Left hindlimb (tissue), 1 donor: Measurements from ENCODE around the gene RUFY3.
A peak's percentile ranks its signal among the peaks of the same experiment; 100 is the strongest.
"Not testable (repeated sequence)": the region's sequence is repeated elsewhere in the genome, so short reads cannot be mapped to it uniquely, and the experiment has no call there.

Experiments used
- DNase-seq: peaks from one replicate; pipeline ENCODE4 v3.0.0-alpha.2; 2018

RUFY3 gene

DNA sequence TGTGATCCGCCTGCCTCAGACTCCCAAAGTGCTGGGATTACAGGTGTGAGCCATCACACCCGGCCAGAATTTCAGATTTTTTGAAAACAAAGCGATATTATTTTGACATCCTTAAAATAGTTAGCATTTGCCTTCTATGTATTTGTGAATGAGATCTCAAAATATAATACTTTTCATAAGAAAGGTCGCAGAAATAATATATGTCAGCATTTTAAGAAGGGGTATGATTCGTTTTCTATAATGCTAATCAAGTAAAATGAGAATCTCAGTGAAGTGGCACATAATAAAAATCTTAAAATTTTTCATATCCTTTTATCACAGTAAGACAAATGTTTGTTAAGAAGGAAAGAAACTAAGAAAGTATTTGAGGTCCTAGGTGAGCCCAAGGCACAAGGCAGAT is 65.7 kb downstream of the RUFY3 start:
- no peak for DNase-seq

- DNase-seq, result no peak
Measured at GRCh38 chr4:70788733-70789132, 67.0 kb downstream of the RUFY3 start.

GRCh38 chr4:70793626-70794025 is 71.9 kb downstream of the RUFY3 start:
- no peak for DNase-seq

- no peak for DNase-seq
Measured at GRCh38 chr4:70801265-70801809, 79.6 kb downstream of the RUFY3 start.

DNA sequence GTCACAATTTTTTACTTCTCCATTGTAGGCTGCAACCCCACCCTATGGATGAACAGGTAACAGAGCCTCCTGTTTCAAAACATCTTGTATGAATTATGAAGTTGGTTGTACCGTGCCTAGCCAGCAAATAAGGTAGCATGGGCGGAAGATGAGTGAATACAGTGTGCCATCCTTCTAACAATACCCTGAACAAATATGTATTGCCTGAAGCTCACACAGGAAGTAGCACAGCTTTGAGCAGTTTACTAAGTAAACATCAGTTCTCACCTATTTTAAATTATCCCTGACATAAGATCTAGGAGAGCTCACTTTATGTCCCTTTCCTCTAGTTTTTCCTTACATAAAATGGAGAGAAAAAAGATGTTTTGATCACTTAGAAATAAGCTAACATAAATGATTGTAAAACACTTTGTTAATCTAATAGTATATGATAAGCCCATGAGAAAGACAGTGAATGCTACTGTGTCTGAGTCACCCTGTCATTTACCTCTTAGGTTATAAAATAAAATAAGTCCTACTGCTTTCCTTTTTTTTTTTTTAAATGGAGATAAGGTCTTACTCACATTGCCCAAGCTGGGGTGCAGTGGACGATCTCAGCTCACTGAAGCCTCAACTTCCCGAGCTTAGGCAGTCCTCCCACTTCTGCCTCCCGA is 81.3 kb downstream of the RUFY3 start:
- DNase-seq, result no peak

- no peak for DNase-seq
Measured at GRCh38 chr4:70808151-70808550, 86.4 kb downstream of the RUFY3 start.

GRCh38 chr4:70815370-70815769 is 93.6 kb downstream of the RUFY3 start:
- no peak for DNase-seq

DNA sequence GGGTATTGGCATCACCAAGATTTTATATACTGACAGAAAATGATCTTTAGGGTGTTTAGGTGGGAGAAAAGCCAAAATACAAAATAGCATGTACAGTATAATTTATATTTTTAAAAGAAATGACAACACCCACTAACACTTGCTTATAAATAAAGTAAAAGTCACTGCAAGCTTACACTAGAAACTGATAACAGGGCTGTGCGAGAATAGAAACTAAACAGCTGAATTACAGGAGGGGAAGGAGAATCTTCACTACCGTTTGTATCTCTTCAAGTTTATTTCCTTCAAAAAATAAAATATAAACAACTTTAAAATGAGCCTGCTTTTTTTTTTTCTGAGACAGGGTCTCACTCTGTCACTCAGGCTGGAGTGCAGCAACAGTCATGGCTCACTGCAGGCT is 95.1 kb downstream of the RUFY3 start:
- no peak for DNase-seq

DNA sequence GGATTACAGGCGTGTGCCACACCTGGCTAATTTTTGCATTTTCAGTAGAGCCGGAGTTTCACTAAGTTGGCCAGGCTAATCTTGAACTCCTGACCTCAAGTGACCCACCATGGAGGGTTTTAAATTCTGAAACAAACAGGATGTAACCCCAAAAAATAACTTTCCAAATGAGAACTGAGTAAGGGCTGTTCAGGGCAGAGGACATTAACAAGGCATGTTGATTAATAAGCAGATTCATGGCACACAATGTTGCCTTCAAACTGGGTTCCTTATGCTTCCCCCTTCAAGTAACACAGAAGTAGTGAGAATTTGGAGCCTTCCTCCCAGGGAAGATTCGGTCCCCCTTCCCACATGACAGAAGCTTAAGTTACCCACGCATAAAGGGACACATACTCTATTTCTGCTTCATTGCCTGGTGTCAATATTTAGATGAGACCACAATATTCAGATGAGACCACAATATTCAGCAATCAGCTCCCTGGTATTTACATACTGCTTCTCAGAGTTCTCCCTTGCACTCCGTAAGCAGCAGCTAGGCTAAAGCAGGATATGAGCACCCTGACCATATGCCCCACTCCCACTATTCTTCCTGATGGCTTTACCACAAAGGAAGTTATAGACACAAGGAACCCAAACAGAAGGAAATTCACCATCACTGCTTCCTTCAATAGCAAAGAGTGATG is 96.5 kb downstream of the RUFY3 start:
- no peak for DNase-seq

DNA sequence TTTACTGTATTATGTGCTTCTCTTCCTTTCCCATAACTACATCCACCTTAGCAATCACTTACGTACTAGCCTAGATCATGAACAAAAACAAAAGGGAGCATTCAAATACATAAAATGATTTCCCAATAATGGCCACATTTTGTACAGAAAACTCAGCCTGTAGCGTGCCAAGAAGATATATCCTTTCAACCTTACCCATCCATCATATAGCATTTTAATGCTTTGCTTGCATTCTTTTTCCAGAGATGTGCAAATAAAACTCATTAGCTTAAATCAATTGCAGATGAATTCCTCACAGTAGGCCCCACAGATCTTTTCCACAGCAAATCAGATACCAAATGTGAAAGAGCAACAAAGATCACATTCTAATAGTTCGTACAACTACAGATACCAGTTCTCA is 97.2 kb downstream of the RUFY3 start:
- no peak for DNase-seq

- no peak for DNase-seq
Measured at GRCh38 chr4:70829015-70829414, 107.3 kb downstream of the RUFY3 start.

DNA sequence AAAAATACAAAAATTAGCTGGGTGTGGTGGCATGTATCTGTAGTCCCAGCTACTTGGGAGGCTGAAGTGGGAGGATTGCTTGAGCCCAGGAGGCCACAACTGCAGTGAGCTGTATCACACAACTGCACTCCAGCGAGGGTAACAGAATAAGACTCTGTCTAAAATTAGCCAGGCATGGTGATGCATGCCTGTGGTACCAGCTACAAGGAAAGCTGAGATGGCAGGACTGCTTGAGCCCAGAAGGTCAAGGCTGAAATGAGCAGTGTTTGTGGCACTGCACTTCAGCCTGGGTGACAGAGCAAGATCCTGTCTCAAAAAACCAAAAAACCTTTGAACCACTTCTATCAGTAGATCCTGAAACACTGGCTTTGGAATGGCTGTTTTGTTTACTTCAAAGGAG is 107.7 kb downstream of the RUFY3 start:
- DNase-seq, result no peak

DNA sequence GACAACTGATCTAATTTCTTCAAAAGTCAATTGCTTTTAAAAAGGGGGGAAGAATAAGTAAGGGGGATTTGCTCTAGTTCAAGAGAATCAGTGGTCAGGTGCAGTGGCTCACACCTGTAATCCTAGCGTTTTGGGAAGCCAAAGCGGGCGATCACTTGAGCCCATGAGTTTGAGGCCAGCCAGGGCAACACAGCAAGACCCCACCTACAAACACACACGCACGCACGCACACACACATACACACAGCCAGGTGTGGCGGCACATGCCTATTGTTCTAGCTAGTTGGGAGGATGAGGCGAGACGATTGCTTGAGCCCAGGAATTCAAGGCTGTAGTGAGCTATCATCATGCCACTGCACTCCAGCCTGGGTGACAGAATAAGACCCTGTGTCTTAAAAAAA is 108.3 kb downstream of the RUFY3 start:
- DNase-seq, result no peak

DNA sequence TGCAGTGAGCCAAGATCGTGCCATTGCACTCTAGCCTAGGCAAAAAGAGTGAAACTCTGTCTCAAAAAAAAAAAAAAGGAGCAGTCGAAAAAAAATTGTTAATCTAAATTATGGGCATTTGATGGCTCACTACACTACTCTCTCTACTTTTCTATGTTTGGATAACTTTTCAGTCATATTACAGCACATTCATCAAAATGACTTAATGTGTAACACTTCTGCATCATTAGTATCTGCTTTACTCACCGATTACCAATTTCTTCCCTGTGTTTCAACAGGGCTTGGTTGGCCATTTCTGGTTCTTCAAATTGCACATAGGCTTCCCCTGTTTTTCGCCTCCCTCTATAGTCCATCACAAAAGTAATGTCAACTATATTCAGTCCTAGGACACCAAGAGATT is 109.5 kb downstream of the RUFY3 start:
- no peak for DNase-seq

GRCh38 chr4:70833675-70834074 is 111.9 kb downstream of the RUFY3 start:
- no peak for DNase-seq

GRCh38 chr4:70836081-70836480 is 114.3 kb downstream of the RUFY3 start:
- no peak for DNase-seq

DNA sequence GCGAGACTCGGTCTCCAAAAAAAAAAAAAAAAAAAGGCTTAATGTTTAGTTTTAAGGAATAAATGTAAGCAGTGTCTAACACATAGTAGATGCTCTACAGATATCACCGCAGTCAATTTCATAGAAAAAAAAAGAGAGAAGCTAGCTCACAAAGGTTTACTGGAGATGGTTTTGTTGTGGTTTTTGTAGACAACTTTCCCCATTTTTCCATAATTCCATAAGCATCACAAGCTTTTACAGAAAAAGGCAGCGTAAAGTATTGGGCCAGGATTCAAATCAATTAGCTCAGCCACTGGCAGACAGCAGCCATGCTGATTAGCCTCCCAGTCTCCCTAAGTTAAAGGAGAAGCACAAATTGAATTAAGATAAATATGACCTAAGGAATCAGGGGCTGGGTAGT is 116.4 kb downstream of the RUFY3 start:
- DNase-seq, result no peak

- DNase-seq, result peak; percentile 75
Measured at GRCh38 chr4:70838666-70839588, 117.2 kb downstream of the RUFY3 start.

DNA sequence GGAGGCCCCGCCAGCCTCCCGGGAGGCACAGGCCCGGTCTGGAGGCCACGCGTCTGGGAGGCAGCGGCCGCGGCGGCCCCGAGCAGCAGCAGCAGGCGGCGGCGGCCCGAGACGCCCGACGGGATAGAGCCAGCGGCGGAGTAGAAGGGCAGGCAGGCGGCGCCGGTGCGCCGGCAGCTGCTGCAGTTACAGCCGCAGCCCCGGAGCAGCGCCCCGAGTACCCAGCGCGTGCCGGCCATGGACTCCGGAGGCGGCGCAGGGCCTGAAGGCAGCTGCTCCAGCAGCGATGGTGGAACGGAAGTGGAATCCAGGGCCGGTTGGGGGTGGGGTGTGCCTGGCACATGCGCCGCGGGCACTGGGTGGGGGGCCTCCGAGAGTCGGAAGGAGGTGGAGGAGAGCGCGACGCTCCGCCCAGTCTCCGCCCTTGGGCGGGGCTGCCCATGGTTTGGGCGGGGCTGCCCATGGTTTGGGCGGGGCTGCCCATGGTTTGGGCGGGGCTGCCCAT is 117.9 kb downstream of the RUFY3 start, which contains the start of gene GRSF1:
GRSF1 (minus strand) TSS at position 302 of the 505 bp plus-strand sequence; CDS start at position 239, 63 bp downstream.
- DNase-seq, result peak; percentile 95

DNA sequence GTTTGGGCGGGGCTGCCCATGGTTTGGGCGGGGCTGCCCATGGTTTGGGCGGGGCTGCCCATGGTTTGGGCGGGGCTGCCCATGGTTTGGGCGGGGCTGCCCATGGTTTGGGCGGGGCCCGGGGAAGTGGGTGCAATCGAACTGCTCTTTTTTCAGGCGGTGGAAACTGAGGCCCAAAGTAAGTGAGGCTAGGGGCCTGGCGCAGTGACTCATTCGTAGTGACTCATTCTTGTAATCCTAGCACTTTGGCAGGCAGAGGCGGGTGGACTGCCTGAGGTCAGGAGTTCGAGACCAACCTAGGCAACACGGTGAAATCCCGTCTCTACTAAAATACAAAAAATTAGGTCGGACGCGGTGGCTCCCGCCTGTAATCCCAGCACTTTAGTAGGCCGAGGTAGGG is 118.4 kb downstream of the RUFY3 start:
- peak; percentile 38 for DNase-seq

DNA sequence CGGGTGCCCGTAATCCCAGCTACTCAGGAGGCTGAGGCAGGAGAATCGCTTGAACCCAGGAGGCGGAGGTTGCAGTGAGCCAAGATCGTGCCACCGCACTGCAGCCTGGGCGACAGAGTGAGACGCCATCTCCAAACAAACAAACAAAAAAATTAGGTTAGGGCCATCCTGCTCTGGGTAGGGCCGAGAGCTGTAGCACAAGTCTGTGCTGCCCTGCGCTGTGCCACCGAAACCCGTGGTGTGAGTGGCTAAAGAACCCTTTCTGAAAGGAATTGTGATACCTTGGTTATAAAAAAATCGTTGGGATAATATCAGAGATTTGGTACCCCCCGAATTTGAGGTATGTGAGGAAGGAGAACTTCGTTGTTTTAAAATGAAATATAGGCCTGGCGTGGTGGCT is 118.9 kb downstream of the RUFY3 start:
- DNase-seq, result not testable (repeated sequence)

DNA sequence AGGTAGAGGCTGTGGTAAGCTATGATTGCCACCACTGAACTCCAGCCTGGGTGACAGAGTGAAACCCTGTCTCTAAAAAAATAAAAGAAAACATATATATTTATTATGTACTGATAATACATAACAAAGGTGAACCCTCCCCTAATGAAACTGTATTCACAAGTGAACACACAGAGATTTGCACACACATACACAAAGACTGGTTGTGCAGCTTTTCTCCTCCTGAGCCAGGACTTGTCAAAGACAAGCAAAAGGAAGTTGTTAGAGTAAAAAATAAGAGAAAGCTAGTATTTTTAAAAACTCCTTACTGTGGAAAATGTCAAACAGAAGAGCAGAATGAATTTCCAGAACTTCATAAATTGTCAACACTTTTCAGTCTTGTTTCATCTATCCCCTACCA is 119.4 kb downstream of the RUFY3 start:
- DNase-seq, result no peak

- DNase-seq, result no peak
Measured at GRCh38 chr4:70841951-70842350, 120.2 kb downstream of the RUFY3 start.
